Right lung (tissue), 5 donors: ENCODE results near the gene HNRNPAB. TPM values are rescaled to one million over a fixed set of nuclear protein-coding genes. Genes with fewer than 3 reads are reported as not detected.
"Not testable (repeated sequence)": the region's sequence is repeated elsewhere in the genome, so short reads cannot be mapped to it uniquely, and the experiment has no call there.

Experiments used
- DNase-seq, 2 donors: peaks; one replicate each; pipeline ENCODE4 v3.0.0-alpha.2; 2013
- polyA plus RNA-seq, 5 donors: library from polyadenylated mRNA; unstranded; fragments of 120-200 nt; gene quantifications; one replicate each; pipeline versions ENCODE4 v1.2.1 to v1.2.3, GENCODE V29; 2013; ENCODE audit warnings: inconsistent platforms in 1 of 5, low replicate concordance in 1 of 5; ENCODE audit not compliant: insufficient read length in 5 of 5, insufficient read depth in 1 of 5

HNRNPAB gene
- polyA plus RNA-seq, 5 donors, result 113 to 157 (median 127) TPM

DNA sequence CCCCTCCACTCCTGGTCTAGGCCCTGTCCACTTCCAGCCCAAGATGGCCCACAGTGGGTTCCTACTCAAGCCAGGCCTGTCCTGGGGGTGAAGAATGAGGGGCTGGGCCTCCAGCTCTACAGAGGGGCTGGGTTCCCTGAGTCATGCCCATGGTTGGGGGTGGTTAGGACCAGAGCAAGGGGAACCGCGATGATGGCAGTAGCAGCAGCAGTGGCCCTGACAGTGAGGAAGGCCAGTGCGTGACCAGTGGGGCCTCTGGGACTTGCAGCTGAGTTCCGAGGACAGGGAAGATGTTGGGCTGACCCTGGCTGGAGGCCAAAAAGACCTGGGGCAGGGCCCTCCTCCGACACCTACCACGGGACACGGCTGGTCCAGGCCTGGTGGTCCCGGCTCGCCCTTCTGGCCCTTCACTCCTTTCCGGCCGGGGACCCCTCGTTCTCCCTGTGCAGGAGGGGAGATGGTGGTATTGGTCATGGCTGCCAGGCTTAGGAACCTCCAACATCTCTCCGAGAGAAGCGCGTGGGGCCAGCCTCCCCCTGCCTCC, 37.4 kb downstream of the HNRNPAB start:
- DNase-seq, result no peak

- no peak for DNase-seq
Observed at GRCh38 chr5:178242416-178242815, 38.1 kb downstream of the HNRNPAB start.

DNA sequence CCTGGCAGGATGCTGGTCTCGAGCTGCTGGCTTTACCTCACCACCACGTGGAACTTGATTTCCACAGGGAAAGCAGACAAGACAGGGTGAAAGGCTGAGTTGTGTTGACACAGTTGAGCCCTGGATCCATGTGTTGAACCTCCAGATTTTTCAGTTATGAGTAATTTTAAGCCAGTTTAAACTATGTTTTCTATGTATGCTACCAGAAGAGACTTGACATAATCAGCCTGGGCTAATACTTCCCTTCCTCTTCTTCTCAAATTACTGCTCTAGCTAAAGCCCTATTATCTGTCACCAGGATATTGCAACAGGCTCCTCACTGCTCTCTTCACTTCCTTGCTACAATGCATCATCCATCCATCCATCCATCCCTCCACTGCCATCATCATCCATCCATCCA, 40.2 kb downstream of the HNRNPAB start:
- no peak for DNase-seq

DNA sequence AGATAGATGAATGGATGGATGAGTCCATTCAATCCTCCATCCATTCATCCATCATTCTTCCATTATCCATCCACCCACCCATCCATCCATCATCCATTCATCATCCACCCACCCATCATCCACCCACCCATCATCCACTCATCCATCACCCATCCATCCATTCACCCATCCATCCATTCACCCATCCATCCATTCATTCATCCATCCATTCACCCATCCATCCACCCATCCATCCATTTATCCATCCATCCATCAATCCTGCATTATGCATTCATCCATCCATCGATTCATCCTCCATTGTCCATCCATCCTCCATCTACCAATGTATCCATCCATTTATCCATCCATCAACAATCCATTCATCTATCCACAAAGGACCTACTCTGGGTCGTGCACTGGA, 41.1 kb downstream of the HNRNPAB start:
- DNase-seq, result no peak

DNA sequence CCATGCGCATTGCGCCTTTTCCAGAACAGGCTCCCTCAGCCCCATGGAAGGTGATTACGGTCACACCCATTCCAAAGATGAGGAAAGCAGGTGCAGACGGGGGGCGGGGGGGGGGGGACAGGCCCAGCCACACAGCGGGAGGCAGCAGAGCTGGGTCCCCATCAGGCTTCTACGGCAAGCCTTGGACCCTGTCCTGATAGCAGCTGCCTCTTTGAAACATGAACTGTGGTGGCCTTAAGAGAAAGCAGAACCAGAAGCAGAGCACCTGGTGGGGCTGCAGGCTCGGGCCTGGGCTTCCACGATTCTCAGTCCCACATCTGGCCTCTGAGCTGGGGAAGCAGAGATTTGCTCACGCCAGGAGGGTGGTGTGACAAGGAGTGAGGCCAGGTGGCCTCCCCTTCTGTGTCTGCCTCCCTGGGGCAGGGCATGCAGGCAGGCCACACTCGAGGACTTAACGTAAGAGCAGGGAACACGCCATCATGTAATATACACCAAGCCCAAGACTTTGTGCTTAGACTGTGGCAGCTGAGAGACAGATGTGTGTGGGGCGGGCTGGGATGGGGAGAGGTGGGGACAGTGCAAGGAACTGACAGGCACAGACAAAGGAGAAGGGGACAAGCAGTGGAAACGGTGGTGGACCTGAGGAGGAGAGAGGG, 42.4 kb downstream of the HNRNPAB start:
- no peak for DNase-seq

- DNase-seq, result no peak
Observed at GRCh38 chr5:178247481-178248456, 43.4 kb downstream of the HNRNPAB start.

DNA sequence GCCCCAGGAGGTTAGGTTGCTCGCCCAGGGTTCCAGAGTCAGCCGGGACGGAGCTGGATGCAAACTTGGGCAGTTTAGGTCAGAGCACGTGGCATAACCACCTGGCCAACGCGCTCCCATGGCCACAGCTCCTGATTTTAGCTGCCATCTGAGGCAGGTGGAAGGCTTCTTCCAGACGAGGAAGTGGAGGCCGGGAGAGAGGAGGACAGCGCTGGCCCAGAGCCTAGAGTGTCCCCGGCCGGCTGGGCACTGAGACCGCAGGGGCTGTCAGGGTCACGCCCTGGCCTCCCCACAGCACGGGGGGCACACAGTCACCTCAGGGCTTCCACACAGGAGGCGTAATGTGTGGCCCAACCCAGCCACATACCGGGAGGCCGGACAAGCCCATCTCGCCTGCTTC, 44.4 kb downstream of the HNRNPAB start:
- DNase-seq, result no peak

DNA sequence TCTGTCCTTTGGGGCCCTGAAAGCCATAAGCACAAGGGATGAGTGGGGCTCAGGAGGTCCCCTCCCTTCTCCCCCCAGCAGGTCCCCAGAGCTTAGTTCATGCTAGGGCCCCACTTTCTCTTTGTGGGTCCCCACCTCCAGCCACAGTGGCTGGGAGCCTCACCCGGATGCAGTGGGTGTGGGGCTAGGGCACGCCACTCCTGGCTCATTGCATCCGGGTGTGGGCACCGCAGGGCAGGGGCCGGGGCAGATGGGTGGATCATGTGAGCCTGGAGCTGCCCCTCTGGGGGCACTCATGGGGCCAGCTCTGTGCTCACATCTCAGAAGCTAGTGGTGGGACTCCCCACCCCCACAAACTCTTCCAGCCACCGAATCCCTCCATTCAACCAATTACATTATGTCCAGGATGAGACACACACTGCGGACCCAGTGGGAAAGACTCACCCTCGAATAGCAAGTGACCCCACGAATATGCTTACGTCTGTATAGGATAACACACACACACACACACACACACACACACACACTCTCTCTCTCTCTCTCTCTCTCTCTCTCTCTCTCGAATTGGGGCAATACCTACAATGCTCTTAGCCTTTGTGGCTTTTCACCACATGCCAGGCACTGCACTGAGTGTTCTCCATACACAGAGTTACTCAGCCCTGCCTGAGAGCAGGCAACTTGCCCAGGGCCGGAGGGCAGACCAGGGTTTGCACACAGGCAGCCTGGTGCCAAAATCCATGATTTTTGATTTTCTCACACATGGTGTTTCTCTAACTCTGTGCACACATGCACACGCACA, 45.1 kb downstream of the HNRNPAB start:
- no peak for DNase-seq

GRCh38 chr5:178250263-178250662, 45.9 kb downstream of the HNRNPAB start:
- DNase-seq, result no peak

- DNase-seq, result no peak
Observed at GRCh38 chr5:178252258-178252657, 47.9 kb downstream of the HNRNPAB start.

GRCh38 chr5:178253632-178254031, 49.3 kb downstream of the HNRNPAB start:
- not testable (repeated sequence) for DNase-seq

GRCh38 chr5:178256746-178257145, 52.4 kb downstream of the HNRNPAB start:
- DNase-seq, result no peak

DNA sequence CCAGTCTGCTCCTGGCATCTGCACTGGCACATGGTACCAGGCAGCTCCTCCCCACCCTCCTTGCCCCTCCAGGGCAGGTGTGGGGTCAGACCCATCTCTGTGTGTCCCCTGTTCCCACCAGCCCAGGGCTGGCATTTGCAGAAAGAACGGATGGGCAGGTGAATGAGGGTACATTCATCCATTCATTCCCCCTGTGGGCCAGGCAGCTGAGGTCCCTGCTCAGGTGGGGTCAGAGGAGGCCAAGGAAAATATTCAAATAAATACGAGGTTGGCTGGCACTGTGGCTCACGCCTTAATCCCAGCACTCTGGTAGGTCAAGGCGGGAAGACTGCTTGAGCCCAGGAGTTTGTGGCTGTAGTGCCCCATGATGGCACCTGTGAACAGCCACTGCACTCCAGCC, 53.3 kb downstream of the HNRNPAB start:
- no peak for DNase-seq

GRCh38 chr5:178259623-178260536, 55.5 kb downstream of the HNRNPAB start:
- no peak for DNase-seq

Other genes with a start within 250 kb of the HNRNPAB start
- not detected for gene PROP1, start 208.3 kb upstream of the HNRNPAB start, polyA plus RNA-seq
- gene N4BP3, start 91.0 kb upstream of the HNRNPAB start, polyA plus RNA-seq, result 10 to 100 TPM in 4 of 5 donors, 1 to 10 TPM in 1; 9.5 to 19.4 (median 15.9) TPM
- 10 to 100 TPM; 23.9 to 33.9 (median 27.7) TPM for gene RMND5B, start 73.5 kb upstream of the HNRNPAB start, polyA plus RNA-seq
- 100 to 1,000 TPM in 2 of 5 donors, 10 to 100 TPM in 3; 79.2 to 138 (median 85.2) TPM for gene NHP2, start 50.6 kb upstream of the HNRNPAB start, polyA plus RNA-seq
- not detected for gene GMCL2, start 17.2 kb upstream of the HNRNPAB start, polyA plus RNA-seq
- 100 to 1,000 TPM; 109 to 149 (median 125) TPM for gene PHYKPL, start 28.3 kb downstream of the HNRNPAB start, polyA plus RNA-seq